Fibroblast of peridontal ligament (primary cell): ENCODE data around the gene SPRYD3.
"Not testable (repeated sequence)": the region's sequence is repeated elsewhere in the genome, so short reads cannot be mapped to it uniquely, and the experiment has no call there.

Experiments used
- DNase-seq: peaks from one replicate; pipeline ENCODE4 v3.0.0-alpha.2; 2010; ENCODE audit errors: extremely low read depth

SPRYD3 gene

DNA sequence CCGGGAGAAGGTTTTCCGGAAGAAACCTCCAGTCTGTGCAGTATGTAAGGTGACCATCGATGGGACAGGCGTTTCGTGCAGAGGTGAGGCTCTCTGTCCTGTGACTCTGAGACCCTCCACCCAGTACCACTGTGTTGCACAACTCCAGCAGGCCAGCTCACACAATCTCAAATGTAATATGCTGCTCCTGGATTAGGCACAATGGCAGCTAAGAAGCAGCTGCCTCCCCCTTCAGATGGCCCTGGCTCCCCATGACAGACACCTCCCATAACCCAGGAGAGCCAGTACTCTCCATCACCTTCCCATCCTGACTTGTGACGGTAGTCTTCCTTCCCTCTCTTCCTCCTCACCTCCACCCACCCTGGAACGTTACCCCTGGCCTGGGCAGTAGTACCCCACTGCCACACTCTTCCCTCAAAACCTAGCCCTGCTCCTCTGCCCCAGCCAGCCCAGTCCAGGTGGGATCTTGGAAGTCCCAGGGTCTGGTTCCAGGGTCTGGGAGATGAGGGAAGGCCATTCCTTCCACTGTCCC, 27.2 kb downstream of the SPRYD3 start:
- DNase-seq = no peak

DNA sequence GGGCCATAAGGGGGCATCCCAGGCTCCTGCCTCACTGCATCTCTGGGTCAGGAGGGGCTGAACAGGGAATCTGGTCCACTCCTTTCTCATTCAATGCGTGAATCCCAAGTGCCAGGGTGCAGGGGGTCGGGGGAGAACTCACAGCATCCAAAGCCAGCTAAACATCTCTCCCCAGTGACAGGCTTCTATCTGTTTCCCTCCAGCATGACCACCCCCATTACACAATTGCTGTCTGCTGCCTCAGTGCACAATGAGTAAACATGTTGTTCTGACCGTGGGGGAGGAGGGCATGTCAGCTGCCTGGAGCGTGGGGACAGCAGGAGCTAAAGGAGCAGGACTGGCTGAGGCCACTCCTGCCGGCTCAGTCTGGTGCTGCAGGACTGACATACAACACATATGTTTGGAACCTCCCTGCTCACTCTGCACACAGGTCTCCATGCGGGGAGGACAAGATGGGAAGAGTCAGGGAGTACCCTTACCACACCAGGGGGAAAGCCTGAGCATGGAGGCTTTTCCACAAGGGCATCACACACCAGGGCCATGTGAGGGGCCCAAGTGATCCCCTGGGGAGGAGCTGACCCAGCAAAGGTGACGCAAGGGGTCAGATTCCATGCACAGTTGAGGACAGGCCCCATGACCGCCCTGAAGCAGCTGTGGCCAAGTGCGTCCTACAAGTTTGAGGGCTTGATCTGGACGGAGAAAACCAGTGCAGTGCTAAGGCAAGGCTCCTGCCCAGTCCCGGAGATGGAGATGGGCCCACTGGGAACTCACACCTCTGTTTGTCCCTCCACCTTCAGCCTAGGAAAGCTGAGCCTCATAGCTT, 27.9 kb downstream of the SPRYD3 start:
- peak; percentile 41 for DNase-seq

DNA sequence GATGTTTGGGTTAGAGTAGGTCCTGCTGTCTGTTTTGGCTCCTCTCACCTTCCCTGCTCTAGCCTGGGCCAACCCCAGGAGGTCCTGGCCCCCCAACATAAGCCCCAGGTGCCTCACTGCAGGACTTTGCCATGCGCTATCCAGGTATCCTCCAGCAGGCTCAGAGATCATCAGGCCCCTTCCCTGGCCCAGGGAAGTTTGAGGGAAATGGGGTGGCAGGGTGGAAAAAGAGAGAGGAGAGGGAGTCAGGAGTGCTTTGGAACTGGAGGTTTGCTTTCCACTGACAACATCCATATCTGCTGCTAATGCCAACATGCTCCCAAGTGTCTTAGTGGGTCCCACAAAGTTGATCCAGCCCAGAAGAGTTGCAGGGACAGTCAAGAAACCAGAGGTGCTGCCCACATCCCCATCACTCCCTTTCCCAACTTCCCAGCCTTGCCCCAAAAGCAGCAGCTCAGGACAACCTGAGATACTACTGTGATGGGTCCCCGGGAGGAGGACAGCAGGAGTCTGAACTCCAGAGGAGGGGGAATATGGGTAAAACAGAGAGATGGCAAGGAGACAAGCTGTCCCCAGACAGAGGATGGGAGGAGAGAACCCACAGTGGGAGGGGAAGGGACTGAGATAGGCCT, 28.6 kb downstream of the SPRYD3 start:
- DNase-seq = no peak

DNA sequence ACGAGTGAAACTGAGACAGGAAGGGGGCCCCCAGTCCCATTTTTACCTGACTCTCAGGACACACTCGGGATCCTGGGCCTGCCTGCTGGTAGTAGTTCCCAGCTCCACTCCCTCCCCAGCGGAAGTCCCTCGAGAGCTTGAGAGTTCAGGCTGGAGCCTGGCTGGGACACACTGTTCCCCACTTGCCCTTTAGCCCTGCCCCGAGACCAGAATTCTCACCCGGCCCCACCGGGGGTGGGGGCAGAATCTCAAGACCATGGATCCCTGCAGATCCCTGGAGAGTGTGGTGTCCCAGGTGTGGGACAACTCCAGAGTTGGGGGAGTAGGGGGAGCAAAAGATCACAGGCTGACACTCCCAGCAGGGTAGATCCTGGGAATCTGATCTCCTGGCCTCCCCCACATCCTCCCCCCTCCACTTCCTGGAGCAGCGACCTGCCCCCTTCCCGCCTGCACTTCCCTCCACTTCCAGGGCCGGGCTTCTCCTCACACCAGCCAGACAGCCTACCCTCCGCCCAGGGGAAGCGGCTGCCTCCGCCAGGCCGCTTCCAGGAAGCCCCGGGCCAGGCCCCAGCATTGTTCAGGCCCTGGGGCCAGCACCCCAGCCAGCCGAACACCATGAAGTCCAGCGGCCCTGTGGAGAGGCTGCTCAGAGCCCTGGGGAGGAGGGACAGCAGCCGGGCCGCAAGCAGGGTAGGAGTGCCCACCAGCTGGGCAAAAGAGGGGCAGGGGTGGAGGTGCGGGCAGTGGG, 29.4 kb downstream of the SPRYD3 start, which contains the start of gene TNS2:
Gene TNS2 (plus strand): TSS at position 495 of the 748 bp plus-strand sequence. CDS start 121 bp downstream, at position 616.
- DNase-seq = peak; percentile 42

DNA sequence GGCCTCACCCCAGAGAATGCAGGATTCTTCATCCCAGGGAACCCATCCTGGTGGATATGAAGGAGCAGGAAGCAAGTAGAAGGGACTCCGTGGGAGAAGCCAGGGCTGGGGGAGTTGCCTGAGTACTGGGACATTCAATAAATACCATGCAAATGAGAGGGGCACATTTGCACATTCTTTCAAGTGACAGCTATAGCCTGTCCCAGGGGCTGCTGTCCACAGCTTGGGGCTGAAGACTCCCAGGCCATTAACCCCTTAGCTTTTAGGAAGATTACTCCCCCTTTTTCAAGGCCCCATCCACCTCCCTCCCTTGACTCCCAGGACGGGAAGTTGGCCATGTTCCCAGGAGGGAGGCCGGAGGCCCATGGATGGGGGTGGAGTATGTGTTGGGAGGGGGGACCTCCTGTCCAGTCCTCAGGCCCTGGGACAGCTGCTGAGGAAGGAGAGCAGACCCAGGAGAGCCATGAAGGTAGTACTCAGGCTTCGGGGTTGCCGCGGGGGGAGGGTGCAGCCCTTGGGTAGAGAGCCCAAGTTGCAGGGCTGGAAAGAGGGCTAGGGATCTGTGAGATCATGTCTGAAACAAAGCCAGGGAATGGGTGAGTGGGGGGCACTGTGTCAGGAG, 30.3 kb downstream of the SPRYD3 start:
- DNase-seq = peak; percentile 54

DNA sequence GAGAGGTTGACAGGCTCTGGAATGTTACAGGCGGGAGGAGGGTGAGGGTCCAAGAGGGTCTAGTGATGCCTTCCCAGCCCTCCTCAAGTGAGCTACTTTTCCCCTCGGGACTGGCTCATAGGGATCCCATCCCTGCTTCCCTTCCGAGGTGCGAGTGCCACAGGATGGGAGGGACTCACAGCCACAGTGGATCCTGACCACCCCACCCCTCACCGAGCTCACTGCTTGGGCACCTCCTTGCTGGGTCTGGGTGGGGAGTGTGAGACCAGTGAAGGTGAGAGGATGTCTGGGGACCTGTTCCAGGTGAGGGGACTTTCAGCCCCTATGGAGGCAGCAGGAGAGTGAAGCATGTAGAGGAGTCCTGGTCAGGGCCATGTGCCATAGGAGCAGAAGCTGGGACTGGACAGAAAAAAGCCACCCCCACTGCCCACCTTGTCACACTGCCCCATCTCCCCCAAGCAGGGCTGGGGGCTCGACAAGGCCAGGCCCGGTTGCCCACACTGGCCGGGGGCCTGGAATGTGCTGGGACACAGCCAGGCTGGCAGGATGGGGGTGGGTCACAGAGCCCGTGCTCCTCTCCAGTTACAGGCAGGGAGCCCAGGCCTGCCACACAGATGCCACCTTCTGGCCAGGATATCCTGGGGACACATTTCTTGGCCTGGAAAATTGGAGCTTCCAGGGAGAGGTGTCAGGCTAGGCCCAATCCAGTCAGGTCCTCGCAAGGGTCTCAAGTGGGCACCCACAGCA, 31.0 kb downstream of the SPRYD3 start:
- DNase-seq = no peak

DNA sequence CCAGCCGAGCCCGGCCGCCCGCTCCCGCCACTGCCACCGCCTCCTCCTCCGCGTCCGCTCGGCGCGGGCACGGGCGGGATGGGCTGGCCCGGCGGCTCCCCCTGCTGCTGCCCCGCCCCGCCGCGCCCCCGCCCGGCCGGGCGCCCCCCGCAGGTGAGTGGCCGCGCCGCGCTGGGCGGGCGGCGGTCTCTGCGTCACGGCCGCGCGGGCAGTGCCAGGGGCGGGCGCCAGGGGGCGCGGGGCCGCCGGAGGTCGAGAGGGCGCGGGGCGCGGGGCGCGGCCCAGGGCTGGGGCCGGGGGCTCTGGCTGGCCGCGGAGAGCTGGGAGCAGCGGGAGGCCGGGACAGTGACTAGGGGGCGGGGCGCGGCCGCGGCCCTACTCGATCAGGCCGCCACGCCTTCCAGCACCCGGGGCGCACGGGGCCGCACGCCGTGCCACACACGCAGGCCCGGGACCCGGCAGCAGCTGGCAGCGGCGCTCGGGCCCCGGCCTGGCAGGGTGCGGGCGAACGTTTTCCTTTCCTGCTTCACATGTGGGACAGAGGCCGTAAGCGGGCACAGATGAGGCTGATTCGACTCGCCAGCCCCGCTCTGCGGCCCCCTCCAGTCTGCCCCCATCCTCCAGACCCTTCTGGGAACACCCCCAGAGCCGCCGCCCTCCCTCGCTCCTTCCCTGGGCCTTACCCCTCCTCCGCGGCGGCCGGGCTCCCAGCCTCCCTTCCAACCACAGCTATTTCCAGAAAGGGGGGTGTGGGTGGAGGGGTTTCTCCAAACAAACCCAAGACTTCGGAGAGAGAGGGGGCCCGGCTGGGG, 31.8 kb downstream of the SPRYD3 start:
- DNase-seq = peak; percentile 81

DNA sequence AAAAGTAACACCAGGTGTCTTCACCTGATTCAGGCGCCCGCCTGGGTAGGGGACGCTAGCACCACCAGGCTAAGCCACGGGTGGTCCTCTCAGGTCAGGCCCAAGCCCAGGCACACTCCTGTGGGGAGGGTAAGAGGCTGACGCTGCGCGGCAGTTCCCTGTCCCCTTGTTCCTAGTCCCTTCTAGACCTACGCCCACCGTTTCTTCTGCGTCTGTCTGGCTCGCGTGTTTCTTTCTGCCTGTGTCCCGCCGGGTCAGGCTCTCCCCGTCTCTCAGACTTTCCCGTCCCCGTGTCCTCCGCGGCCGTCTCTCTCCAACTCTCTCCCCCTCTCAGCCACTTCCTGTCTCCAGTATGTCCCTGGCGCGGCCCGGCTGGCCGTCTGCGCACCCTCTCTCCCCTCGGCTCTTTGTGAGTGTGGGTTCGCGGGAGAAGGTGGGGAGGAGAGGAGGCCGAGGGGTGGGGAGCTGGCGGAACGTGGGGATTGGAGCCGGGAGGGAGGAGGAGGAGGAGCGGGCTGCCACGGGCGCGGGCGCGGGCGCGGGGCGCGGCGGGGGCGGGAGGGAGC, 32.5 kb downstream of the SPRYD3 start:
- DNase-seq = peak; percentile 87

DNA sequence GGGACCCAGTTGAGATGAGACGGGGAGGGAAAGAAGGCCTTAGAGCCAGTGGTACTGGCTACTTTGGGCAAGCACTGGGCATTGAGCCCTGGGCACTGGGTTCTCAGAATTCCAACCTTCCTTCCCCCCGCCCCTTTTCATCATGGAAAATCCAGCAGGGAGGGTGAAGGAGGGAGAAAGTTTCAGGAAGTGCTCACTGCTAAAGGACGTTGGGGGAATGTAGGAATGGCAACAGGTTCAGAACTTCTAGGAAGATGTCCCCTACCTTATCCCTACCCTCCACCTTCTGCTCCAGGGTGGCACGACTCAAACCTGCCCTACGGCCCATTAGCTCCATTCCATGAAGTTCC, 33.5 kb downstream of the SPRYD3 start:
- peak; percentile 60 for DNase-seq

DNA sequence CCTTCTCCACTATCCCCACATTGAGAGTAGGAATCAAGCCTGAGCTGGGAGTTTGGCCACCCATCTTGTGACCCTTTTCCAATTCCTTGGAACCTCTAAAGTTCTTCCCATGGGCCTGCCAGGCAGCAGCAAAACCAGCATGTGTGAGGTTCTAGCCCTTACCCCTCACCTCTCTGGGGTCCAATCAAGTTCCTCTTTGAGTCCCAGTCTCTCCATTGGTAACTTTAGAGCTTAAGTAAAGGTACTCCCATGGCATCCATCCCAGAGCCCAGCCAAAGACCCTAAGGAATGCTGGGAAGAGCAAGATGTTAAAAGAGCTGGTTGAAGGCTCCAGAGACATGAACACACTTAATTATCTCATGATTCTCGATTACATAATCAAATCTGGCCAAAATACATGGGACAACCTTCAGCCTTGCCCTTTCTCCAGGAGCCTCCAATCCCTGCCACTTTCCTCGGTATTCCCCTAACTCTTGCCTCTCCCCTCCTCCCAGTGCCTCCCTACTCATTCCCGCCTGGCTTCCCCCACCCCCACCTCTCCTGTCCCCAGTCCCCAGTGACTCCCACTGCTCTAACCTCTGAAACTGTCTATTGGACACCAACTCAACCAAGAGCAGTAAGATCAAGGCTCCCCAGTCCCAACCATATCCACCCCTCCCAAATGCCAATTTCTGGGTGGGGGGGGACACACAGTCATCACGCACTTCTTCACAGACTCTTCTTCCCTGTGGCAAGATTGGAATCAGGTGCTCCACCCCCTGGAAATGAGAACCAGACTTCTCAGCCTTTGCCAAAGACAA, 34.1 kb downstream of the SPRYD3 start:
- no peak for DNase-seq

DNA sequence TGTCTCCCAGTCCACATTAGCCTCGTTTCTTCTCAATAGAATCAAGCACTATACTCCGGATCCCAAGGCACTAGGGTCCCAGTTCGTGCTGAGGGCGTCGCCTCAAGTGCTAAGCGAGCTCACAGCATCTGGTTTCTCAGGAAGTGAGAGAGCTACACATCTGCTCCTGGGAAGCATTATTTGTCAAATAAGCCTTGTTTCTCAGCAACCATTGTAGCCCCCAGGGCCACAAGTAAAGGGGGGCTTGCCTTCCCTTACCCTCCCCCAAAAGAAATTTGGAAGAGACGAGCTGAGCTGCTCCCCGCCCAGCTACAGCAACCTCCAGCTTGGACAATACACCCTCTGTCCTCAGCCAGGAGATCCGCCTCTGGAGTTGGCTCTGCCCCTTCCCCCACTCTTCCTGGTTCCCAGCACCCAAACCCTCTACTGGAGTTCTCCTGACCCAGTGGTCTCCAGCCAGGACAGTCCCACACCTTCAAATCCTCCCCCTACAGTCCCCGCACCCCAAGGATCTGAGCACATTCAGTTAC, 35.1 kb downstream of the SPRYD3 start:
- no peak for DNase-seq

DNA sequence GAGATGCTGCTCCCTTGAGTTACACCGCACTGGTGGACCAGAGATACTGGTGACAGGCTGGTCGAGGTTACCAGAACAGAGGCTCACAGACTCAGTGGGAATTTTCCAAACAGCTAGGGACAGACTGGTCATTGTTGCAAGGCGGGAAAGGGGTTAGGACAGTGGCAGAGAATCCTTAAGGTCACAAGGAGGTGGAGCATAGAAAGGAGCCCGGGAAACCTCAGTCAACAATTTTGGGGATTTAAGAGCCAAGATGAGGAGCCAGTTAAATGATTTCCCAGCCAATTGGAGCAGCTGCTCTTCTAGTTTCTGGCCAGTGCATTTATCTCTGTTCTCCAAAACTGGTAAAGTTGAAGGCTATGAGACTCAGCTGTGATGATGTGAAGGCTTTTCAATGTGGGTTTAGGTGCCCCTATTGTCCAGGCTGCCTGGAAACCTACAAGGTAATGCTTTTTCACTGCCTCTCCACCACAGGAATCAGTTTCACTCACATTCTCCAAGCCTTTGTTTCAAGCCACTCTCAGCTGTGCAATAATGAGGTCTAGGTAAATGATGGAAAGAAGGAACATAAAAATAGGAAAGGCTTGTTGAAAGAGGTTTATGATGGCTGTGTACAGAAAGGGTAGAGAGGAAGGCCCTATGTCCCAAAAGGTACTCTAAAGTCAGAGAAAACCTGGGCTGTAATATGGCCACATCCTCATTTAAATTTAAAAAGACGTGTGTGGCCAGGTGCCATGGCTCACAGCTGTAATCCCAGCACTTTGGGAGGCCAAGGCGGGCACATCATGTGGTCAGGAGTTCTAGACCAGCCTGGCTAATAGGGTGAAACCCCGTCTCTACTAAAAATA, 36.4 kb downstream of the SPRYD3 start:
- no peak for DNase-seq

DNA sequence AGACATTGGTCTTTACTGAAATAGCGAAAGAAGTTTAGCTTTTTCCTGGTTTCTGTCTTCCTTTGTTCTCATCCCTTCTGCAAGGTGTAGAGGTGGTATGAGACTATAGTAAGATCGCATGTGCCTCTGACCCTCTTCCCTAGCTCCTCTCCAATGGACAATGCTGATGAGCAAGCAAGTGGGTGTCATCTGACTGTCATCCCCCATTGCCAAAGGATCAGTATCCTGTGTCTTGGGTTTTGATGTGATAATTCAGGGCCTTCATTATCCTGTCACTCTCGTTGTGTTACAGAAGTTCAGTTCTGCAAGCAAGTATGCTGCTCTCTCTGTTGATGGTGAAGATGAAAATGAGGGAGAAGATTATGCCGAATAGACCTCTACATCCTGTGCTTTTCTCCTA, 39.3 kb downstream of the SPRYD3 start:
- DNase-seq = no peak

DNA sequence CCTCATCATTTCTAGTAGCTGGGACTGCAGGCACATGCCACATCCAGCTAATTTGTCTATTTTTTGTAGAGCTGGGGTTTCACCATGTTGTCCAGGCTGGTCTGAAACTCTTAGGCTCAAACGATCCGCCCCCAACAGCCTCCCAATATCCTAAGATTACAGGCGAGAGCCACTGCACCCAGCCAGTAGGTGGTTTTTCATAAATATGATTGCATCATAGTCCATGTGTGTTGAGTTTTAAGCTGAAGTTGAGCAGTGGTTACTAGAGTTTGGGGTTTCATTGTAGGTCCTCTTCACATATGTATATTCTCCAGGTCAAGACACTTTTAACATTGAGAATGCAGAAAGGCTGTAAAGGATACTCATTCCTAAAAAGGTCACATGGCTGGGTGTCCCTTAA, 42.4 kb downstream of the SPRYD3 start:
- DNase-seq = no peak

DNA sequence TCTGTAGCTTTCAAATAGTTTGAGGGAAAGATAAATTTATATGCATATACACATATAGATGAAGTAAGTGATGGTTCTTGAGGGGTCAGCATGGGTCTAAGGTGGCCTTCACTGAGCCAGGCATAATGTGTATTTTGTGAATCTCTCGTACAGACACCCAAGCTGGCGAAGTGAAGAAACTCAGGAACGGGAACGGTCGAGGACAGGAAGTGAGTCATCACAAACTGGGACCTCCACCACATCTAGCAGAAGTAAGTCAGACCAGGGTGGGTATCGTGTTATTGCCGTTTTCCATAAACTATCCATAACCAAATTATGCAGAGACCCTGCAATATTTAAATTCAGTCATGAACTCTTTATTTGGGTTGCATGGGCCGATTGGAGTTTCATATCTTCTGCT, 44.7 kb downstream of the SPRYD3 start:
- DNase-seq = no peak

DNA sequence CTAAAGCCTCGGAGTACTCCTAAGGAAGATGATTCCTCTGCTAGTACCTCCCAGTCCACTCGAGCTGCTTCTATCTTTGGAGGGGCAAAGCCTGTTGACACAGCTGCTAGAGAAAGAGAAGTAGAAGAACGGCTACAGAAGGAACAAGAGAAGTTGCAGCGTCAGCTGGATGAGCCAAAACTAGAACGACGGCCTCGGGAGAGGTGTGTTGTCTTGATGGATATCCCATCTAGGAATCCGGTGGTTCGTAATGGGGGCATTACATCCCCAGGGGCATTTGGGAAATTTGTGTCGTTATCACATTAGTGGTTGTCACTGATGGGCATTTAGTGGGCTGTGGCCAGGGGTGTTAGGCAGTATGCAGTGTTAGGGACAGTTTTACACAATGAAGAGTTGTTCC, 45.4 kb downstream of the SPRYD3 start:
- not testable (repeated sequence) for DNase-seq

DNA sequence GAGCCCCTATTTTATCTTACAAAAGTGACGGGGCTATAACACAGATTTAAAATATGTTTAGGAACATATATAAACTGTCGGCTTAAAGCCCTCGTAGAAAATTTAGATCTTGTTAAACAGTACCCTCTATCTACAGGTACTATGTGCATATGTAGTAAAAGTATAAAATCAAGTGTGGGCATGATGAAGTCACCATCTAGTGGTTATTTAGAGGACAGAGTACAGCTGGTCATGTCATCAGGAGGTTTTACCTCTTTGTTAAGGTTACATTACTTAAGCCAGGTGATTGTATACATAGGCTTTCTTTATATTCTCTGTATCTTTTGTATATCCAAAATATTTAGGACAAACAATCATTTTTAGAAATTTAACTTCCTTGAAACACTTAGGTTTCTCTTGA, 47.6 kb downstream of the SPRYD3 start:
- DNase-seq = no peak

DNA sequence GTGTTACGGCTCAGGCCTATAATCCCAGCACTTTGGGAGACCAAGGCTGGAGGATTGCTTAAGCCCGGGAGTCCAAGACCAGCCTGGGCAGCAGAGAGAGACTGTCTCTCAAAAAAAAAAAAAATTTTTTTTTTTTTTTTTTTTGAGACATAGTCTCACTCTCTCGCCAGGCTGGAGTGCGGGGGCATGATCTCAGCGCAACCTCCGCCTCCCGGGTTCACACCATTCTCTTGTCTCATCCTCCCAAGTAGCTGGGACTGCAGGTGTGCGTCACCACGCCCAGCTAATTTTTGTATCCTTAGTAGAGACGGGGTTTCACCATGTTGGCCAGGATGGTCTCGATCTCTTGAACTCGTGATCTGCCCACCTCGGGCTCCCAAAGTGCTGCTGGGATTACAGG, 52.2 kb downstream of the SPRYD3 start:
- not testable (repeated sequence) for DNase-seq
